A549 (cell line): ENCODE results near the gene RPS6KA1.
A peak's percentile ranks its signal among the peaks of the same experiment; 100 is the strongest.

Experiments used
- BHLHE40 ChIP-seq: IDR thresholded peaks from 2 replicates; pipeline ENCODE4 v1.6.1; 2012; ENCODE audit warnings: low read depth, low read length, inconsistent platforms
- HOXB5 ChIP-seq: fragments of 250-450 bp; sonication (Bioruptor Pico); IDR thresholded peaks from 2 replicates; pipeline ENCODE4 v1.5.0; 2020; ENCODE audit warnings: mild to moderate bottlenecking, moderate library complexity
- POLR2A ChIP-seq: IDR thresholded peaks from 2 replicates; pipeline ENCODE4 v1.6.1; 2012; ENCODE audit warnings: mild to moderate bottlenecking, low read length
- POLR2AphosphoS2 ChIP-seq: conservative IDR thresholded peaks from 2 replicates; pipeline ENCODE4 v1.6.1; 2012; ENCODE audit warnings: low read length, improper control_type of control experiment, inconsistent platforms
- RAD21 ChIP-seq, 2 experiments: fragments of >200 bp in 1 of 2; sonication (Bioruptor Twin) in 1 of 2; formaldehyde crosslinking in 1 of 2; IDR thresholded peaks in 1 of 2; conservative IDR thresholded peaks in 1 of 2; 2 replicates in 1 of 2; 3 replicates in 1 of 2; pipeline ENCODE4 v1.6.1; 2012 to 2018; ENCODE audit warnings: inconsistent platforms in 1 of 2
- RCOR1 ChIP-seq: fragments of 150-350 bp; IDR thresholded peaks from 2 replicates; pipeline ENCODE4 v1.6.1; 2014; ENCODE audit warnings: antibody characterized with exemption, low read length, low read depth
- TF ChIP-seq, protein P1 (sequence below): fragments of >200 bp; sonication (Bioruptor Twin); formaldehyde crosslinking; IDR thresholded peaks from 3 replicates; pipeline ENCODE4 v1.5.1; 2016
- TF ChIP-seq, protein P2 (sequence below): IDR thresholded peaks from 2 replicates; pipeline ENCODE4 v1.6.1; 2012

DNA sequence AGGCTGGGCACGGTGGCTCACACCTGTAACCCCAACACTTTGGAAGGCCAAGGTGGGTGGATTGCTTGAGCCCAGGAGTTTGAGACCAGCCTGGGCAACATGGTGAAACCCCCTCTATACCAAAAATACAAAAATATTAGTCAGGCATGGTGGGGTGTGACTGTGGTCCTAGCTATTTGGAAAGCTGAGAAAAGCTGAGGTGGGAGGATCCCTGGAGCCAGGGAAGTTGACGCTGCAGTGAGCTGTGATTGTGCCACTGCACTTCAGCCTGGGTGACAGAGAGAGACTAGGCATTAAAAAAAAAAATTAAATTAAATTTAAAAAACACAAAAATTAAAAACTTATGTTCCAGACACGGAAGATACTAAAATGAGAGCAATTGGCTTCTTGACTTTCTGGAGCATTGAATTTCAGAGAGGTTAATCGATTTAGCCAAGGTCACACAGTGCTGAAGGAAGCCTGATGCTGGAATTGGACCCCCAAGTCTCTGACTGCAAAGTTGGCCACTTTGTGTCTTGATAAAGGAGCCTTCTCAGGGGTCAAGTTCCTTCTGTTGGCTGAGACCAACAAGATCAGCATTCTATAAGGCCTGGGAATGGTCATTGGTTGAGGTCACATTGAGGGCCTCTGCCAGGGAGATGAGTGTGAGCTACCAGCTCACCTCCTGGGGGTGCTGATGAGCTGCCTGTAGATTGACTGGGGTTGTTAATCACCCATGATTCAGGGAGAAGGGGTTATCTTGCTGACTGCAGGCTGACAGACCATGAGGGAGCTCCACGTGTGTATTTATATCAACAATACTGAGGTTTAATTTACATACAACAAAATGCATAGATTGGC, 54.3 kb downstream of the RPS6KA1 start:
- TF ChIP-seq, protein P1, sequence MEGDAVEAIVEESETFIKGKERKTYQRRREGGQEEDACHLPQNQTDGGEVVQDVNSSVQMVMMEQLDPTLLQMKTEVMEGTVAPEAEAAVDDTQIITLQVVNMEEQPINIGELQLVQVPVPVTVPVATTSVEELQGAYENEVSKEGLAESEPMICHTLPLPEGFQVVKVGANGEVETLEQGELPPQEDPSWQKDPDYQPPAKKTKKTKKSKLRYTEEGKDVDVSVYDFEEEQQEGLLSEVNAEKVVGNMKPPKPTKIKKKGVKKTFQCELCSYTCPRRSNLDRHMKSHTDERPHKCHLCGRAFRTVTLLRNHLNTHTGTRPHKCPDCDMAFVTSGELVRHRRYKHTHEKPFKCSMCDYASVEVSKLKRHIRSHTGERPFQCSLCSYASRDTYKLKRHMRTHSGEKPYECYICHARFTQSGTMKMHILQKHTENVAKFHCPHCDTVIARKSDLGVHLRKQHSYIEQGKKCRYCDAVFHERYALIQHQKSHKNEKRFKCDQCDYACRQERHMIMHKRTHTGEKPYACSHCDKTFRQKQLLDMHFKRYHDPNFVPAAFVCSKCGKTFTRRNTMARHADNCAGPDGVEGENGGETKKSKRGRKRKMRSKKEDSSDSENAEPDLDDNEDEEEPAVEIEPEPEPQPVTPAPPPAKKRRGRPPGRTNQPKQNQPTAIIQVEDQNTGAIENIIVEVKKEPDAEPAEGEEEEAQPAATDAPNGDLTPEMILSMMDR: no peak
- TF ChIP-seq, protein P2, sequence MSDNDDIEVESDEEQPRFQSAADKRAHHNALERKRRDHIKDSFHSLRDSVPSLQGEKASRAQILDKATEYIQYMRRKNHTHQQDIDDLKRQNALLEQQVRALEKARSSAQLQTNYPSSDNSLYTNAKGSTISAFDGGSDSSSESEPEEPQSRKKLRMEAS: no peak
- no peak for TF ChIP-seq HOXB5
- TF ChIP-seq RCOR1: no peak
- TF ChIP-seq RAD21 (conservative IDR thresholded peaks at IDR 0.05 in 1 of 2, IDR thresholded peaks at IDR 0.05 in 1 of 2): peak in 1 of 2 experiments; percentile 24; a peak in 1 of 5 replicates
- no peak for TF ChIP-seq POLR2AphosphoS2
- no peak for TF ChIP-seq POLR2A
- no peak for TF ChIP-seq BHLHE40
